Coronary artery (tissue), 2 donors: Measurements from ENCODE around the gene ANXA2.

Experiments
- DNase-seq: peaks from one replicate; pipeline ENCODE4 v3.0.0-alpha.2; 2017; ENCODE audit warnings: low spot score
- H3K27ac ChIP-seq, 2 donors: fragments of 200-600 bp; sonication (generic); one replicate each; pipeline ENCODE4 v1.5.1; 2016 to 2019
- H3K4me3 ChIP-seq: fragments of 200-600 bp; sonication (generic); 2 replicates; pipeline ENCODE4 v1.5.1; 2016; ENCODE audit warnings: mild to moderate bottlenecking, moderate library complexity
- CTCF ChIP-seq: fragments of 200-600 bp; sonication (generic); IDR thresholded peaks from one replicate; pipeline ENCODE4 v1.5.1; 2019; ENCODE audit warnings: antibody characterized with exemption

The ANXA2 gene

GRCh38 chr15:60320365-60320764 lies 77.4 kb downstream of the ANXA2 start:
- DNase-seq, result no peak
- H3K4me3 ChIP-seq, result no peak overlapping the region
- H3K27ac ChIP-seq, result no peak overlapping the region
- TF ChIP-seq CTCF, result no peak

GRCh38 chr15:60318216-60318867 lies 79.4 kb downstream of the ANXA2 start:
- DNase-seq, result no peak
- no peak for TF ChIP-seq CTCF

GRCh38 chr15:60316961-60317360 lies 80.8 kb downstream of the ANXA2 start:
- Histone ChIP-seq H3K4me3 (no peak overlapping the region), H3K27ac (no peak overlapping the region)
- DNase-seq, result no peak
- TF ChIP-seq CTCF, result no peak

More at GRCh38 chr15:60318216-60318867, 79.4 kb downstream of the ANXA2 start:
- H3K4me3 ChIP-seq, result no peak overlapping the region
- no peak overlapping the region for H3K27ac ChIP-seq

- H3K27ac ChIP-seq, result no peak overlapping the region
- TF ChIP-seq CTCF, result no peak
- no peak for DNase-seq
- H3K4me3 ChIP-seq, result no peak overlapping the region
These were observed 81.9 kb downstream of the ANXA2 start for GRCh38 chr15:60315878-60316277.

GRCh38 chr15:60313906-60314305 lies 83.9 kb downstream of the ANXA2 start:
- Histone ChIP-seq H3K4me3 (no peak overlapping the region), H3K27ac (no peak overlapping the region)
- no peak for TF ChIP-seq CTCF
- no peak for DNase-seq

GRCh38 chr15:60307034-60307433 lies 90.8 kb downstream of the ANXA2 start:
- TF ChIP-seq CTCF, result no peak
- DNase-seq, result no peak
- Histone ChIP-seq H3K4me3 (no peak overlapping the region), H3K27ac (no peak overlapping the region)

- DNase-seq, result no peak
- Histone ChIP-seq H3K4me3 (no peak overlapping the region), H3K27ac (no peak overlapping the region)
- TF ChIP-seq CTCF, result no peak
These were observed 96.8 kb downstream of the ANXA2 start for GRCh38 chr15:60301024-60301423.
